GM18502 (cell line): ENCODE results near the gene ANKRA2.
A peak's percentile ranks its signal among the peaks of the same experiment; 100 is the strongest.

Experiments used
- ATAC-seq: cut with Tn5 transposase; IDR thresholded peaks from one replicate; pipeline ENCODE4 v1.9.1; 2021; ENCODE audit warnings: mild to moderate bottlenecking; ENCODE audit not compliant: unreplicated experiment, poor library complexity

Gene ANKRA2

DNA sequence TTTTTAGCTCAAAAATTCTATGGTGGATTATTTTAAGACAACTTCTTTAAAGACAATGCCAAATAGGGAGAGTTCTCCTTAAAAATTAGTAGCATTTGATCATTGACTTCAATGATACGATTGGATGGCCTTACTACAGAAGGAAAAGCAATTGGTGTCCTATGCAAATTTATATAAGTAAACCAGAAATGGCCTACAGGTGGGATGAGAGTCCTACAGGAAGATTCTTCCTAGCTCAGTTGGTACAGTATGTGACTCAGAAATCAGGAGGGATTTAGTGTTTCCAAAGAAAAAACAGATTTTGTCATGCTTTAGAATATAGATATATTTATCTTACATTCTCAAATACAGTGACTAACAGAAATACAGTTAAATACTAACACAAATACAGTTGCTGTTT is 6.5 kb downstream of the ANKRA2 start:
- no peak for ATAC-seq

DNA sequence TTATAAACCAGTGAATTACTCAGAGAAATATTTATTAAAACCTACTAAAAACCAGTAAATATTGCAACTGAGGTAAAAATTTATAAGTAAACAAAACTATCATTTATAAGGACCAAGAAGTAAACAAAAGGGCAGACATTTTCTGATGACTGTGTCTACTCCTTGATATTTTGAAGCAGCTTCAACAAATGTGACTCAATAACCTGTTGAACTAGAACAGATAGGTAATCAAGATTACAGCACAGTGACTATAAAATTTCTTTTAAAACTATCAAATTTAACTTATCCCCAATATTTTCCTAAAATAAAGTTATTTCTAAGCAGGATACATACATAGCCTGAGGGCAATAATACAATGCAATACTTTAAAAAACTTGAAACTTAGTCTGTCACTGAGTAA is 12.8 kb downstream of the ANKRA2 start:
- no peak for ATAC-seq

DNA sequence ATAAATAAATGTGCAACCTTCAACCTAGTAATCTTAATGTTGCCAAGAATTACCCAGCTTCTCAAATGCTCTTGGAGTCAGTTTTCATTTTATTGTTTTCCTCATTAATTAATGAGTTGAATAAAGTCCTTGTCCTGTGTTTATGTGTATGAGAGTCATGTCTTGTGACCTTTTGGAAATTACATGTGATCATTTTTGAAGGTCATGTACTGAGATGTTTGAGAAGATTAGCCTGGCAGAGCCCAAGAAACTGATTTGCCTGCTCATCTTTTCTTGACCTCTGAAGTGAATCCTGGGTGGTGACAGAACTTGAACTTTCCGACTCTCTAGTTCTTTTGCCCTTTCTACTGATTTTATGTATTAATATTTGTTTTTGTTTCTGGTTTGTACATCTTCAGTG is 15.4 kb downstream of the ANKRA2 start:
- no peak for ATAC-seq

DNA sequence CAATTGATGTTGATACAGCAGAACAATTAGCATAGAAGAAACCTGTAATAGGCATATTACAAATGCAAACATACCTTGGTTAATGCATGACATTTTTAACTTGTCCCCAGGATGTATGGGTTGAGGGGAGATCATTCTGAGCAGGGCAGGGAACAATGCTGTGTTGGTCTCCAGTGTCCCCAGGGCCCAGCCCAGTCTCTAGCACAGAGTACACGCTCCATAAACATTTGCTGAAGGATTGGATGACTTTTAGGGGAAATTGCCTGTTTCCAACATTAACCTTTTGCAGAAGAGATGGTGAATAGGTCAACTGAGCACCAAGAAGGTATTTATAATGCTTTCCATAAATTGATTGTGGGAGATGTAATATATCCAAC is 20.0 kb downstream of the ANKRA2 start:
- no peak for ATAC-seq

DNA sequence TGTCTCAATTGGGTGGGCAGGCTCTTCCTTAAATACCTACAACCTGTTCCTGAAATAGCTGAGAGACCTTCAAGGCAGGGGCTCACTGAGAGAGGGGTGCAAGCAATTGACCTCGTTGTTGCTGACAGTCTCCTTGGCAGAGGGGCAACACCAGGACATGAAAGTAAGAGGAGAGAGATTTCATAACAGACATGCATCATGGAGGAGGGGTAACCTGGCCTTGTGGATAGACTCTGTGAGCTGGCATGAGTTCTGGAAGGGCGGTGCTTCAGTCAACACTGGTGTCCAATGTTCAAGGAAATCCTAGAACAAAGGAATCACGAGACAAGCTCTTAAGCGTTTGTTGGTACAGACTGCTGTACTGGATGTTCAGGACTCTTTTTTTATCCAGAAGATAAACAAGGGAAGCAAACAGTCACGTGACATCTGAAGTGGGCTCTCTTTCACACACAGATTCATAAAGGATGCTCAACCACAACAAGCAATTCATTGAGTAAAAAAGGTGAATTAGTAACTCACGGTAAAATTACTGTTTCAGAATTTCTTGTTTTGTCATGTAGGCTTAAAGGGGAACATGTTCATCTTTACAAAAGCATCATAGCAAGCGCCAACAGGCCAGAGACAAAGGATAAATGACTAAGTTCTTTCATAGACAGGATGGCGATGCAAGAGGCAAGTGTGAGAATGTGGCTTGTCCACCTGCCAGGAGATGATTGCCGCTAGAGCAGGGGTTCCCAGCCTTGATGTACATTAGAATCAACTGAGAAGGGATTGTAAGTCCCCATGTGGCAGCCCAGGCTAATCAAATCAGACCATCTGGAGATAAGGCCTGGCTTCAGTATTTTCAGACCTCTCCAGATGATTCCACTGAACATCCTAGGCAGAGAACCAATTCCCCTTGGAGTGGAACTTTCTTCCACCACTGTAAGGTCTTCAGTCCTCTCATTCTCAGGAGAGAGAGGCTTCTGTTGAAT is 20.7 kb downstream of the ANKRA2 start:
- no peak for ATAC-seq

DNA sequence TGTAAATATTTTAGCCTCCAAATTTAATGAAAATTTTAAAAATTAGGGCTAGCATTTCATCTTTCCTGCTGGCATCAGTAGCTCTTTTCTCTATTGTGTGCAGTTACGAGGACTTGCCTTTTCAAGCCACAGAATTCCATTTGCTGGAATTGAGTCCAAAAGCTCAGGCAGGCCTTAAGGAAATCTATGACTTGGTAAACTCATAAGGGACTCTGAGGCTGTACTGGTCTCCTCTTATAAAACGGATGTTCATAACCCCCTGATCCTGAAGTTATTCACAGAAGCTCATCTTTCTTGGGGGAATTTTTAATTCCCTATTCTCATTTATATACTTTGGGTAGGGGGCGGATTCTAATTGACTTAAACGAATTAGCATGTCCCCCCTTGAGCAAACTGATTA is 23.4 kb downstream of the ANKRA2 start:
- no peak for ATAC-seq

DNA sequence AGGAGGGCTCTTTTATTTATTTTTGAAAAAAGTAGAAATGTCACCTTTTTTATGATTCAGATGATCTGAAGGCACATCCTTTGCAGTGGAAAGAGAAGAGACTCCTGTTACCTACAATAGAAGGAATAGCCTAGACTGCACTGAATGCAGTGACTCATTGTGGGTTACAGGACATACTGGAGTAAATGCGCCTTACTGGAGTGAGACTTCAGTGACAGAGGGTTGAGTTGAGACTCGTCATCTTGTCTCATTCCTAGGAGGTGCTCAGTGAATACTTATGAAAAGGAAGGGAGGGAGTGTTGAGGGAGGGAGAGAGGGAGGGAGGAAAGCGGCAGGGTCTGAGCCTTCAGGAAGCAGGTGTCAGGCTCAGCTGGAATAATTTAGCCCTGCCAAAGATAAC is 25.2 kb downstream of the ANKRA2 start:
- ATAC-seq: no peak

DNA sequence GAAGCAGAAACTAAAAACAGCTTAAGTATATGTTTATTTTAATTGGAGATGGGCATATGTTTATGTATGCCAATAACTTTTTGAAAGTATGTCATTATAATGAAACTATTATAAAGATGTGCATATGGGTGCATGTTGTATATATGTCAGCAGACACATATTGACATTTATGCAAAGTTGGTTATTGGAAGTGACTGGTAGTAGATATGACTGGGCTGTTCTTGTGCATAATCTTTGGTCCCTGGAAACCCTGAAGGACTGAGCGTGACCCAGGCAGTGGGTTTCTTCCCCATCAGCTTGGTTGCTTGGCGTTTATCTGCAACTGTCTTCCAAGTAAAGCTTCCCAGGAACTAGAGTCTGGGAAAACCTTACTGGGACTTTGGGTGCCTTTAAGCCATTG is 25.7 kb downstream of the ANKRA2 start:
- no peak for ATAC-seq

DNA sequence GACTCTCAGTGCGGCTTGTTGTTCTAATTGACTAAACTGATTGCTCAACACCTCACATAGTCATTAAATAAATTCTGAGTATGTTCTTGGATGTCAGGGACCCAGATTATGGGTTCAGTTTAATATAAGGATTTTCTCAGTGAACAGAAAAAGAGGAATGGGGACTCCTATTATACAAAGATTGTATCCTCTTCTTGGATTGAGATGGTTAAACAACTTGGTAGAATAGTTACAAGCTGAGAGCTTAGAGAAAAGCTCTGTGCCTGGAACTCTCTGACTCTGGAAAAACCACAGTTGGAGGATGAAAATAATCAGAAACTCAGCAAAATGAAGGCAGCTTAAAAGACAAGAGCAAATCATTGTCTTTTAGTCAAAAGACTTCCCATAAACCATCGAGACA is 30.5 kb downstream of the ANKRA2 start:
- ATAC-seq: no peak

DNA sequence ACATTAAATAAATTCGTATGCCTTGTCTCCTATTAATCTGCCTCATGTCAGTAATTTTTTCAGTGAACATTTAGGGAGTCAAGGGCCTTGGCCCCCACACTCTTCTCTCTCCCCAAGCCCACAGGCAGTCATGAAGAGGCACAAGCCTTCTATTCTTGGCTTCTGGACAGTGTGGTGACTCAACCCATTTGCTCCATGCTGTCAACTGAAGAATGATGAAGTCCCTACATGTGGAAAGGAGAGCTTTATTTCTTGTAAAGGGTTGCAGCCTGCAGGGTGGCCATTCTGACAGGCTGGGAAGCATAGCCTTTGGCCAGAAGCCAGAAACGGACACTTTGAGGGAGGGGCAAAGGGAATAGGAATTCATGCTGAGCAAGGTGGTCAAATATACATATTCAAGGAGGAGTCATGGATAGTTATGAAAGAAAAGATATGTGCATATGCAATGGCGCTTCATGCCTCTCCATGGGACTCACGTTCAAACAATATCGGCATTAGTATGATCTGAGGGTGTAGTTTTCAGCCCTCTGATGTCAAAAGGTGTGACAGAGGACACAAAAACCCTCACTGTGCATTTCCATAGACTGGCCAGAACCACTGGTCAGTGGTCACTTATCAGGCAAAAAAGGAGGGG is 31.3 kb downstream of the ANKRA2 start:
- ATAC-seq: no peak

DNA sequence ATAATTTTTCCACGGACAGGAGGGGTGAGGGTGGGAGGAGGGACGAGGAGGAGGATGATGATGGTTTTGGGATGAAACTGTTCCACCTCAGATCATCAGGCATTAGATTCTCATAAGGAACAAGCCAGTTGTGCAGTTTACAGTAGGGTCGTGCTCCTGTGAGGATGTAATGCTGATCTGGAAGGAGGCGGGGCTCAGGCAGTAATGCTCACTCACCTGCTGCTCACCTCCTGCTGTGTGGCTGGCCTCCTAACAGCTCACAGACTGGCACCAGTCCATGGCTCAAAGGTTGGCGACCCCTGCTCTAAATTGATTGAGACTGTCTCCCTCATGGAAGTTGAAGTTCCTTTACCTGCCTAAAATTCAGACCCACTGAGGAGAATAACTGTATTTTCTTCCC is 33.2 kb downstream of the ANKRA2 start:
- ATAC-seq: no peak

DNA sequence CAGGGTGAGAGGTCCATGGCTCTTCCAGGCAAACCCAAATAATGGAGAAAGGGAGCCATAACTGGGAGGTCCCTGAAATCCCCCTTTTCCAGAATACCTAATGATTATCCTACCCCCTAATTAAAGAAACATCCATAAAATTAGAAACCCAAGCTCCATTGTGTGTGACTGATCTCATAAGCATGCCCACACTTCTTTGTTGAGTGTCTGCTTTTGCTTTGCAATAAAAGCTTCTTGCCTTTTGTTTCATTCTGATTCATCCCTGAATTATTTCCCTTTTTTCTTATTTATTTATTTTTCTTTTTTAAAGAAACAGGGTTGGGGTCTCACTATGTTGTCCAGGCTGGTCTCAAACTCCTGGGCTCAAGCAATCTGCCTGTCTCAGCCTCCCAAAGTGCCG is 34.1 kb downstream of the ANKRA2 start:
- no peak for ATAC-seq

DNA sequence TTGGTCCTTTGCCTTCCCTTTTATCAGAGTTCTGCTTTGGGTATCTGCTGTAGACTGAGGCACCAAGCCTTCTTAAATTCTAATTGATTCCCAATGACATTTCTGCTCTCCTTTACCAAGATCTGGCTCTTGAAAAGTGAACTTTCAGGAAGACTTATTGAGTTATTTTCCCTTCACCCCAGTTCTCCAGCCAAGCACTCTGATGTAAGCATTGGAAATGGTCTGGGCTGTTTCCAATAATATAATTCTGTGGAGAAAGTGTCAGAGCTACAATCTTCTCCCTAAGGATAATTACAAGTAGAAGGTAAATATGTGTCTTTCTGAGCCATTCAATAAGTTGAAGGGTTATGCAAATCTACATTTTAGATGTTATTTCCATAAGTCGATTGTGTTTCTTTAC is 36.4 kb downstream of the ANKRA2 start:
- no peak for ATAC-seq

DNA sequence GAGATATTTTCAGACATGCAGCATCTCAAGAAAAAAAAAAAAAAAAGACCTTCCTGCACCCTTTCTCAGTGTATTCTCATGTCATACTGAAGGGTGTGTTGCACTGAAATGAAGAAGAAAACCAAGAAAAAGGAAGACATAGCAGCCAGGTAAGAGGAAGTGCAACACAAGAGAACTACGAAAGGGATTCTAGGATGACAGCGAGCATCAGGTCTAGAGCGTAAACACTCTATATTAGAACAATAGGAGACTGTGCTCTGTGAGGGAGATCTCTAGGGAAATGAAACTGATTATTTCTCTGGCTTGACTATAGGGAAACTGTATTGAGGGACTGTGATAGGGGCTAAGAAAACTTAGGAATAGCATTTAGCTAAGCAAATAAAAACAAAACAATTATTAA is 37.2 kb downstream of the ANKRA2 start:
- ATAC-seq: no peak

DNA sequence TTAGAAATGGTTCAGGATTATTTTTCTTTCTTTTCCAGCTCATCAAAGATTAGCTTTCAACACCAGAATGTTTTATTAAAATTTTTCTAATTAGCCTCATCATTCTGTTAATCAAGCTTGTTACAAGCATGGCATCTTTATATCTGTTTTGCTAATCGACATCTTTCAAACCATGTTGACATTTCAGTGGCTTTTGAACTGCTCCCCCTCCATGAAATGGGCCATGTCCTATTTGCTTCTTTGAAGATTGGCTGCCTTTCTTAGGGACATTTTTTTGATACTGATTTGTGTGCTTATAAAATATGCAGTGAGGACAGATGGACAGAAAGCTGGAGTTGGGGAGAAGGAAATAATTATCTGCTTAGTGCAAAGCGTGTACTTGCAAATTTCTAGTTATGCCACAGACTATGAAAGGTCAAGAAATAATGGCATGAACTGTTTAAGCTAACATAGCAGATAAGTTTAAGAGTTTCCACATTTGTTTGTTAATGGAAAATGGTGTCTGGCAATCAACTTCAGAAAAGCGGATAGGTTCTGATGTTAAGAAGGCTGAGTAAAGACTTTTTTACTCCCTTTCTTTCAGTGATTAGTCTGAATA is 39.7 kb downstream of the ANKRA2 start:
- no peak for ATAC-seq

DNA sequence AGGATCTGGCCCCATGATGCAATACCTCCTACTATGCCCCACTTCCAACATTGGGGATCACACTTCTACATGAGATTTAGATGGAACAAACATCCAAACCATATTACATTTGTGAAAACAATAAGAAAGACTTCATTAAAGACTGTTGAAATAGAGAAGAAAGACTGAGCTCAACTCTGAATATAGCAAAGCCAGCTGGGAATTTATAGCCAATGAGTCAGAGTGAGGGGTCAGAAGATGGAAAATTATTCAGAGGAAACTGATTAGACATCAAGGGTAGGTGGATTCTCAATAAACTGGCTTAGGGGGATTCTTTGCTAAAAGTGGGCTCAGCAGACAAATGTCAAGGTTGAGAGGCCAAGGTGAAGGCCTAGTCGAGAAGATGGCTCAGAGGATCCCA is 41.6 kb downstream of the ANKRA2 start:
- ATAC-seq: no peak

DNA sequence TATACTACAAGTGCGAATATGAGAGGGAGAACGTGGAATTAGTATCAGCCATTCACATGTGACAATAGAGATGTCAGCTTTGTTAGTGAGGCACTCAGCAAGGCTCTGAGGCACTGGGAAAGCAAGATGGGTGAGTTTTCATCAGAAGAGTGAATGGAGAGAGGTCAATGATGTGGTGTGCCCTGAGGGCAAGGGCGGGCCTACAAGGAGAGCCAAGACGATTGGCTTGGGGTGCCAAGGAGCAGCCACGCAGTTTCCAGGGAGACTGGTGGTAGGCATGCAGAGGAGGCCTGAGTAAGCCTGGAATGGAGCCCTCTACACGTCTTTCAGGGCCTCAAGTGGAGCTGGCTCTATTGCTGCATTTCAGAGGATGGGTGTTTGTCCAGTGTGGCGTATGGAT is 42.5 kb downstream of the ANKRA2 start:
- no peak for ATAC-seq

DNA sequence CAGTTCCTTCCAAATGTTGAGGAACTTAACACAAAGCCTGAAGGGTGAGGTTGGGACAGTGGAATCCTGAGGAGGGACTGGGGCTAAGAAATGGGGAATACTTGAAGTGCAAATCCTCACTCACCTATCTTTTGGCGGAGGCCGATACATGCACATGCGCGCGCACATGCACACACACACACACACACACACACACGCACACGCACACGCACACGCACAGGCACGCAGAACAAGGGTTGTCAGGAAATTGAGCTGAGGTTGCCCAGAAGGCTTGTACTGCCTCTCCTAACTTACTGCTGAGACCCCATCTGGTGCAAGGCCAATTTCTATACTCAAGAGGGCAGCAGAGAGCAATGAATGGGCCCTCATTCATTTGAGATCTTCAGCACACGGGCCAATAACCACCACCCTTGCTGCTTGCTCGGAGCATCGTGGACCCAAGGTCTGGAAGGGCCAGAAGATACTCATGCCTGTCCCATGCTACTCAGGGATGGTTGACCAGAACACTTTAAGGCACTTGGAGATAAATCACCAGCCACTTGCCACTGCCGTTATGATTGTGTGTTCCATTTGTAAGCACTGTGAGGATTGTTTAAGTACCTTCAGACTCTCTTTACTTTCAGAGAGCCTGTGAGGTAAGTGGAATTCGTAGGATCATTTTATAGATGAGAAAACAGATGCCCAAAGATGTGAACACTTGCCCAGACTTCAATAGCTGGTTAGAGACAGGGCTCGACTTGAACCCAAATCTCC is 45.7 kb downstream of the ANKRA2 start:
- peak; percentile 99 for ATAC-seq

DNA sequence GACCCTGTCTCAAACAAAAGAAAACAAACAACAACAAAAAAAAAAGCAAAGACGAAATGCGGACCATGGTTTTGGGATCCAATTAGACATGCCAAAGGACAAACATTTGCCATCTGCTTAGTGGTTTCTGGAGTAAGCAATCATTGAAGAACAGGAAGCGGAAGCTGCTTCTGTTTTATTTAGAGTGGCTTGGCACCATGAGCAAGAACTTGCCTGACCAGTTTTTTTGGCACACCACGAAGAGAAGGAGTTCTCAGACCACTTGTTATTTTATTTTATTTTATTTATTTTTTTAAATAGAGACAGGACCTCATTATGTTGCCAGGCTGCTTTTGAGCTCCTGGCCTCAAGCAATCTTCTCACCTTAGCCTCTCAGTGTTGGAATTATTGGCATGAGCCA is 50.2 kb downstream of the ANKRA2 start:
- ATAC-seq: no peak

DNA sequence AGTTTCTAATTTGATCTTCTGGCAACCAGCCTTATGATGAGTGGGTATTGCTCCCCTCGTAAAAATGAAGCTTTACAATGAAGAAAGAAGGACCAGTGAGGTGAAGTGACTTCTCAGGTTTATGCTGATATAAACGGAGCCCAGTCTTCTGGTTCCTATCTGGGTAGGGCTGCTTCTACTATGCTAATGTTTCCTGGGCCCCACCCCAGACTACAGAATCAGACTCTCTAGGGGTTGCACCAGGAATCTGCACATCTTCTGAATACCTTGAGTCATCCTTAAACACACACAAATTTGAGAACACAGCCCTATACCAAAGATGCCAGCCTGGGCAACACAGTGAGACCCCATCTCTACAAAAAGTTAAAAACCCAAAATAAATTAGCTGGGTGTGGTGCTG is 51.0 kb downstream of the ANKRA2 start:
- no peak for ATAC-seq

DNA sequence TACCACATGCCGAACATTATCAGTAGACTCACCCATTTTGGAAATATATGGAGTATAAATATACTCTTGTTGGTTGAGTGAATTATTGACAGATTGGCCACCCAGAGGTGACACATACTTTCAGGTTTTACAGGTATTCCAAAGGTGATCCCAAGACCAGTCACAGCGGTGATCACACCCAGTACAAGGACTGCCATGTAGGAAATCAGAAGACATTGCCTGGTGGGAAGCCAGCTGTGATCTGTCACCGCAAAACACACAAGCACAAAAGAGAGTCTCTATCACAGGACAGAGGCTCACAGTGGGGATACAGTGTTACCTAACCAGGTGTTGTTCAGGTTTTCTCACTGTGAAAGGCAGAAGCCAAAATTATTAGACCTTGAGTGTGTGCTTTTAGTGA is 51.4 kb downstream of the ANKRA2 start:
- ATAC-seq: no peak
